ENCODE data around the gene UAP1L1. TPM values are rescaled to one million over a fixed set of nuclear protein-coding genes. Genes with fewer than 3 reads are reported as not detected.

UAP1L1 gene
- total RNA-seq, 1 donor from 2014 or later: 2.9 TPM

DNA sequence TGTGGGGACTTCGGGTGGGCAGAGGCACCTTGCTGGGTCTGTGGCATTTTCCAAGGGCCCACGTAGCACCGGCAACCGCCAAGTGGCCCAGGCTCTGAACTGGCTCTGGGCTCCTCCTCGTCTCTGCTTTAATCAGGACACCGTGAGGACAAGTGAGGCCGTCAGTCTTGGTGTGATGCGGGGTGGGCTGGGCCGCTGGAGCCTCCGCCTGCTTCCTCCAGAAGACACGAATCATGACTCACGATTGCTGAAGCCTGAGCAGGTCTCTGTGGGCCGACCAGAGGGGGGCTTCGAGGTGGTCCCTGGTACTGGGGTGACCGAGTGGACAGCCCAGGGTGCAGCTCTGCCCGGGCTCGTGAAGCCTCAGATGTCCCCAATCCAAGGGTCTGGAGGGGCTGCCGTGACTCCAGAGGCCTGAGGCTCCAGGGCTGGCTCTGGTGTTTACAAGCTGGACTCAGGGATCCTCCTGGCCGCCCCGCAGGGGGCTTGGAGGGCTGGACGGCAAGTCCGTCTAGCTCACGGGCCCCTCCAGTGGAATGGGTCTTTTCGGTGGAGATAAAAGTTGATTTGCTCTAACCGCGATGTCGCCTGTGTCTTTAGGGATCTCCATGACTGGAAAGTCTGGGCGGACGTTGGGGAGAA lies 31.4 kb downstream of the UAP1L1 start:
- no peaks in the 10 kb centered on the region for H3K36me3 Mint-ChIP-seq (ENCODE audit: low read depth)
- DNase-seq (ENCODE audit: low read depth, low spot score): no peak
- H3K4me1 Mint-ChIP-seq: no peaks in the 10 kb centered on the region
- no peak overlapping the region for H3K27ac Mint-ChIP-seq (ENCODE audit: unreplicated experiment)
- H3K4me3 Mint-ChIP-seq: no peak overlapping the region
- H3K27me3 Mint-ChIP-seq (ENCODE audit: low read depth): peaks cover 7% of the 10 kb centered on the region
- H3K9me3 Mint-ChIP-seq: no peaks in the 10 kb centered on the region
- TF ChIP-seq, protein P1, sequence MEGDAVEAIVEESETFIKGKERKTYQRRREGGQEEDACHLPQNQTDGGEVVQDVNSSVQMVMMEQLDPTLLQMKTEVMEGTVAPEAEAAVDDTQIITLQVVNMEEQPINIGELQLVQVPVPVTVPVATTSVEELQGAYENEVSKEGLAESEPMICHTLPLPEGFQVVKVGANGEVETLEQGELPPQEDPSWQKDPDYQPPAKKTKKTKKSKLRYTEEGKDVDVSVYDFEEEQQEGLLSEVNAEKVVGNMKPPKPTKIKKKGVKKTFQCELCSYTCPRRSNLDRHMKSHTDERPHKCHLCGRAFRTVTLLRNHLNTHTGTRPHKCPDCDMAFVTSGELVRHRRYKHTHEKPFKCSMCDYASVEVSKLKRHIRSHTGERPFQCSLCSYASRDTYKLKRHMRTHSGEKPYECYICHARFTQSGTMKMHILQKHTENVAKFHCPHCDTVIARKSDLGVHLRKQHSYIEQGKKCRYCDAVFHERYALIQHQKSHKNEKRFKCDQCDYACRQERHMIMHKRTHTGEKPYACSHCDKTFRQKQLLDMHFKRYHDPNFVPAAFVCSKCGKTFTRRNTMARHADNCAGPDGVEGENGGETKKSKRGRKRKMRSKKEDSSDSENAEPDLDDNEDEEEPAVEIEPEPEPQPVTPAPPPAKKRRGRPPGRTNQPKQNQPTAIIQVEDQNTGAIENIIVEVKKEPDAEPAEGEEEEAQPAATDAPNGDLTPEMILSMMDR (conservative IDR thresholded peaks at IDR 0.05): no peak

GRCh38 chr9:137109250-137110146 lies 32.2 kb downstream of the UAP1L1 start:
- H3K36me3 Mint-ChIP-seq (ENCODE audit: low read depth): no peaks in the 10 kb centered on the region
- TF ChIP-seq, protein P1 (conservative IDR thresholded peaks at IDR 0.05): no peak
- H3K4me1 Mint-ChIP-seq: no peaks in the 10 kb centered on the region
- H3K4me3 Mint-ChIP-seq: no peak overlapping the region
- no peak for DNase-seq (ENCODE audit: low read depth, low spot score)
- peaks cover 7% of the 10 kb centered on the region for H3K27me3 Mint-ChIP-seq (ENCODE audit: low read depth)
- no peak overlapping the region for H3K27ac Mint-ChIP-seq (ENCODE audit: unreplicated experiment)
- no peaks in the 10 kb centered on the region for H3K9me3 Mint-ChIP-seq

DNA sequence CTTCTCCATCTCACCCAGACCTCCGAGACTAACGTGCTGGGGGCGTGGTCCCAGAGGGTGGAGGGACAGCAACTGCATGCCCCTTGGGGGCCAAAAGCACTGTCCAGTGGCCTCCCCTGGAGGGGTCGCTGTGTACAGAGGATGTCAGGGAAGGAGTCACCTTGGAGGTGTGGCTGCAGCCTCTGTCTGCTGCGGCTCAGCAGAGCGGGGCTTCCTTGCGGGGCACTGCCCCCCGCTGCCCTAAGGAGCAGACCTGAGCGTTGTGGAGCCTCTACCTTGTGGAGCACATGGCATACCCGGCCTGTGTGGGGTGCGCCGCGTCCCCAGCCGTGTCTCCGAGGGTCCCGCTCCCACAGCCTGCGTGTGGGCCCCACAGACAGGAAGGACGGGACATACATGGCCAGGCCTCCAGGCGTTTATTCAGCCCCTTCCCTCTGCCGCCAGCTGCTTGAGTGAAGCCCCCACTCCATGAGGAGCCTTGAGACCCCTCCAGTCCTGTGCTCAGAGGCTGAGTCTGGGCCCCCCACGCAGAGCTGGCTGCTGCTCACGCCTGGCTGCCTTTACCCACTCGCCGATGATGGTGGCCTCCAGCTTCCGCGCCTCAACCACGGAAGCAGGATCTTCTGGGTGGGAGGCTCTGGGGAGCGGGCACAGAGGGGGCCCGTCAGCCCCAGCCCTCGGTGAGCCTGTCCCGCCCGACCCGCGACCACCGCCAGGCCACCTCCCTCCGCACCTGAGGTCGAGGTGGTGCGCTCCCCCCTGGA lies 33.0 kb downstream of the UAP1L1 start:
- H3K27ac Mint-ChIP-seq (ENCODE audit: unreplicated experiment): peak overlapping the region; percentile 45
- H3K4me3 Mint-ChIP-seq: no peak overlapping the region
- H3K4me1 Mint-ChIP-seq: no peaks in the 10 kb centered on the region
- TF ChIP-seq, protein P1 (conservative IDR thresholded peaks at IDR 0.05): no peak
- H3K9me3 Mint-ChIP-seq: no peaks in the 10 kb centered on the region
- no peaks in the 10 kb centered on the region for H3K36me3 Mint-ChIP-seq (ENCODE audit: low read depth)
- peaks cover 7% of the 10 kb centered on the region for H3K27me3 Mint-ChIP-seq (ENCODE audit: low read depth)
- DNase-seq (ENCODE audit: low read depth, low spot score): no peak

DNA sequence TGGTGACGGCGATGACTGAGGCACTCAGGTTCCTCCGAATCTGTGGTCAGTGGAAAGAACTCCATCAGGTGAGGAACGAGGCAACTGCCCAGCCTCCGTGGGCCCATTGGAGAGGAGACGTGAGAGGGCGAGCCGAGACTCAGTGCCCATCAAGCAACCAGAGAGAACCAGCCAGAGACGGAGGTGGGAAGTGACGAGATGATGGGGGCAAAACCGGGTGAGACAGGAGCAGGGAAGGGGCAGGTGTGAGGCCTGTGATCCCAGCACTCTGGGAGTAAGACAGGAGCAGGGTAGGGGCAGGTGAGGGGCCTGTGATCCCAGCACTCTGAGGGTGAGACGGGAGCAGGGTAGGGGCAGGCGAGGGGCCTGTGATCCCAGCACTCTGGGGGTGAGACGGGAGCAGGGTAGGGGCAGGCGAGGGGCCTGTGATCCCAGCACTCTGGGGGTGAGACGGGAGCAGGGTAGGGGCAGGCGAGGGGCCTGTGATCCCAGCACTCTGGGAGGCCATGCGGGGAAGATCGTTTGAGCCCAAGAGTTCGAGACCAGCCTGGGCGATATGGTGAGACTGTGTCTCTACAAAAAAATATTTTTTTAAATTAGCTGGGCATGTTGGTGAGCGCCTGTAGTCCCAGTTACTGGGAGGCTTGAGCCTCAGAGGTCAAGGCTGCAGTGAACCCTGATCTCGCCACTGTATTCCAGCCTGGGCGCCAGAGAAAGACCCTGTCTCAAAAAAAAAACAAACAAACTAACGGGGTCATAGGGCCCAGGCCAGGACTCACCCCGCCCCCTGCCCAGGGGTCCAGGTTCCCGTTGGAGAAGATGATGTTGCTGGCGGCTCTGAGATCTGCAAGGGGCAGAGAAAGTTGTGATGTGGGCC lies 33.8 kb downstream of the UAP1L1 start:
- Mint-ChIP-seq H3K36me3 (ENCODE audit: low read depth) (no peaks in the 10 kb centered on the region), H3K9me3 (no peaks in the 10 kb centered on the region), H3K4me1 (no peaks in the 10 kb centered on the region), H3K27ac (ENCODE audit: unreplicated experiment) (peak overlapping the region; percentile 45), H3K4me3 (no peak overlapping the region), H3K27me3 (ENCODE audit: low read depth) (peaks cover 7% of the 10 kb centered on the region)
- TF ChIP-seq, protein P1 (conservative IDR thresholded peaks at IDR 0.05): no peak
- DNase-seq (ENCODE audit: low read depth, low spot score): no peak
